Nasal cavity respiratory epithelium epithelial cell of viscerocranial mucosa (primary cell): ENCODE results near the gene SELENOW. TPM values are rescaled to one million over a fixed set of nuclear protein-coding genes. Genes with fewer than 3 reads are reported as not detected.

ENCODE experiments used
- total RNA-seq: library from RNA; depleted of rRNA; stranded (reverse); fragments of >200 nt; gene quantifications from 2 replicates; pipeline ENCODE4 v1.2.3, GENCODE V29; 2014

The SELENOW gene
- 95.3 and 155 TPM in 2 replicates for total RNA-seq

DNA sequence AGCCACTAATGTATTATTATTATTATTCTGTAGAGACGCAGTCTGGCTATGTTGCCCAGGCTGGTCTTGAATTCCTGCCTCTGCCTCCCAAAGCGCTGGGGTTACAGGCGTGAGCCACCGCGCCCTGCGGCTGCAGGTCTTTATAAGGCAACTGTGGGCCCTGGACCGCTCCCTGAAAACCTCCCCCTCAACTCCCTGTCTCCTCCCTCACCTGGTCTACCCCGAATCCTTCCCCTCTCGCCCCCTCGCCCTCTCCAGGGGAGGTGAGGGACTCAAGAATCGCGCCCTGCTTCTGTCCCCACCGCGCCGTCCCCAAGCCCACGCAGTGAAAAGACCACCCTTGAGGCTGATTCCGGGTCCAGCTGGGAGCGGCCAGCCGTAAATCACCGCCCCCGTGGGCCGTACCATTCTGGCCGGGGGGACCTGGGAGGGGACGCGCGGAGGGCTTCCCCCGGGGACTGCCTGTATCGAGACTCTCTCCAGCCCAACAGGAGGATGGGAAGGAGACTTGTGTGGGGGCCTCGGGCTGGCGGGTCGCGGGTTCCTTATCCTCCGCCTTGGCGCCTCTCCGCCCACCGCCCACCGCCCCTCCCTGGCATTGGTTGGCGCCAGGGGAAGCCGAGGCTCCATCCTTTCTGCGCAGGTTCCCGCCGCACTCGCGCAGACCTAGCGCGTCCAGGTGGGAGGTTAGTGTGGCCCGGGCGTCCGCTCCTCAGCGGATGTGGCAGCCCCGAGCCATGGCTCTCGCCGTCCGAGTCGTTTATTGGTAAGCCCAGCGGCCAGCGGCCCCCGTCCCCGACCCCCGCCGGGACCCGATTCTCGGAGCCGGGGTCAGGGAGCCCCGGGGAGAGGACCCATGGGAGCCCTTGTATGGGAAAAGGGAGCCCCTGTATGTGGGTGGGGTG lies at the start of gene SELENOW:
Gene SELENOW (plus strand): TSS at position 655 of the 905 bp plus-strand sequence. CDS start 83 bp downstream, at position 738.

DNA sequence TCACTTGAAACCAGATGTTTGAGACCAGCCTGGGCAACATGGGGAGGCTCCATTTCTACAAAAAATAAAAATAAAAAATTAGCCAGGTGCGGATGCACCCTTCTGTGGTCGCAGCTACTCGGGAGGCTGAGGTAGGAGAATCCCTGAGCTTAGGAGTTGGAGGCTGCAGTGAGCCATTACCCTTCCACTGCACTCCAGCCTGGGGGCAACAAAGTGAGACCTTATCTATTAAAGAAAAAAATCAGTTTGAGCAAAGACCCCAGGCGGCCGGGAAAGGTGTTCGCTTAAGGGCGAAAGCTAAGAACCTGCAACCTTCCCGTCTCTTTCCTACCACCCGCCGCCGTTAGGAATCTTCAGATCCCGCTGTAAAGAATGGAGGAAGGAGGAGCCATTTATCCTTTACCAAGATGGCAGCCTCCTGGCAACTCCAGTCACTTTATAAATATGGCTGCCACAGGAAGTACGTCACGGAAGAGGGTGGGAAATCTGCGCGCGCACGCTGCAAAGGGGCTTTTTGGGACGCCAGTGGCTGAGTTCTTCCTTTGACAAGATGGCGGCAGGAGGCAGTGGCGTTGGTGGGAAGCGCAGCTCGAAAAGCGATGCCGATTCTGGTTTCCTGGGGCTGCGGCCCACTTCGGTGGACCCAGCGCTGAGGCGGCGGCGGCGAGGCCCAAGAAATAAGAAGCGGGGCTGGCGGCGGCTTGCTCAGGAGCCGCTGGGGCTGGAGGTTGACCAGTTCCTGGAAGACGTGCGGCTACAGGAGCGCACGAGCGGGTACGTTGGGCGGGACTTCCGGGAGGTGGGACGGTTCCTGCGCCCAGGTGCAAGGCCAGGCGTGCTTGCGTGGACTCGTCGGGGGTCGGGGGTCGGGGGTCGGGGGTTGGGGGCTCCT lies 33.2 kb upstream of the SELENOW start, which contains the start of gene NOP53:
Gene NOP53 (plus strand): TSS at position 537 of the 892 bp plus-strand sequence. CDS start 14 bp downstream, at position 551.

DNA sequence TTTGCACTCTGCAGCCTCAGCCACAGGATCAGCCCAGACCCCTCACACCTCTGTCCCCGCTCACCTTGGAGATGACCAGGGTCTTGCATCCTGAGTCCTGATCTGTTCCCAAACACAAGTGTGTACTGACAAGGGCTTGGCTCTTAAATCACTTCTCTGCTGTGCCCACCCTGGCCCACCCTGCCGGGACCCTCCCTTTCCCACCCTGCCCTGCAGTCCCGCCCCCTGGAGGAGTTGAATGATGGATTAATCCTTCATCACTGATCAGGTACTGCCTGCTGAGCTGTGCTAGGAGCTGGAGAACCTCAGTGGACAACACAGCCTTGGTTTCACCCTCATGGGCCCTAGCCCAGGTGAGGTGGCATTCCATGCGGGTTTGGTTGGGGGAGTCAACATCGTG lies 25.9 kb downstream of the SELENOW start, which contains the start of gene TPRX1:
Gene TPRX1 (minus strand): TSS at position 101 of the 400 bp plus-strand sequence. CDS start 12 bp downstream, at position 89.

DNA sequence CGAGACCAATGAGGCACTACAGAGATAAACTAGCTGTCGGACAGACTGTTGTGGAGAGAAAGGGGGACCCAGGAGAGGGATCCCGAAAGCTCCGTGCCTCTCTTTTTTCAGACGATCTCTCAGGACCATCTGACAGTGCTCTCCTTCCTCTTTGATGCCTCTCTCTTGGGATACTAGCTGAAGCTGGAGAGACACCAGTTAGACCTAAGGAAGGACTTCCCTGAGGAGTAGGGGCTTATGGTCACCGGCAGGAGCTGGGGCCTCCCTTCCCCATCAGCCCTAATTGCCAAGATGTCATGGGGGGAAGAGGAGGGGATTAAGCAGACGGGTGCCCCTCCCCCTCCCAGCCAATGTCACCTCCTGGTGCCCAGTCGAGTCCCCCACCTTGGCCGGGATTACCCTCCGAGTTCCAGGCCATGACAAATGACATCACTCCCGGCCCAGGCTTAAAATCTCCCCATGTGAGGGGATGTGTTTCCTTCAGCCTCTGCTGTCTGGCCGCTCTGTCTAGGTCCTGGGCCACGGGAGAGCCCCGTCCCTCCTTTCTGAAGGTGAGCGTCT lies 43.0 kb downstream of the SELENOW start, which contains the start of gene CRX:
Gene CRX (plus strand): TSS at position 478 of the 561 bp plus-strand sequence. CDS start 12,507 bp downstream, outside the sequence.

Other genes with a start within 250 kb of the SELENOW start
- gene ZNF541, start 205.6 kb upstream of the SELENOW start, total RNA-seq: under 0.01 TPM in 2 replicates
- gene BICRA, start 169.6 kb upstream of the SELENOW start, total RNA-seq: 1.4 and 7.1 TPM in 2 replicates
- 59.5 and 192 TPM in 2 replicates for gene EHD2, start 65.3 kb upstream of the SELENOW start, total RNA-seq
- 67.2 and 130 TPM in 2 replicates for gene NOP53, start 33.2 kb upstream of the SELENOW start, total RNA-seq
- gene TPRX1, start 25.8 kb downstream of the SELENOW start, total RNA-seq: not detected in 2 replicates
- not detected in 2 replicates for gene CRX, start 43.2 kb downstream of the SELENOW start, total RNA-seq
- not detected in 2 replicates for gene TPRX2, start 80.5 kb downstream of the SELENOW start, total RNA-seq
- not detected in 2 replicates for gene SULT2A1, start 107.6 kb downstream of the SELENOW start, total RNA-seq
- gene BSPH1, start 213.5 kb downstream of the SELENOW start, total RNA-seq: not detected in 2 replicates
- gene ELSPBP1, start 215.9 kb downstream of the SELENOW start, total RNA-seq: not detected in 2 replicates